NCI-H2107 treated with DMSO at 0.1 percent for 48 hours (cell line): ENCODE data around the gene HNRNPH1.
A peak's percentile ranks its signal among the peaks of the same experiment; 100 is the strongest.
"Not testable (repeated sequence)": the region's sequence is repeated elsewhere in the genome, so short reads cannot be mapped to it uniquely, and the experiment has no call there.

Experiments used
- DNase-seq: peaks from one replicate; lab custom pipeline; 2025; ENCODE audit not compliant: unreplicated experiment; lab: John Stamatoyannopoulos, UW

HNRNPH1 gene

GRCh38 chr5:179623003-179623905 is at the start of gene HNRNPH1:
Gene HNRNPH1, minus strand, starts transcription at chr5:179623671. Its CDS starts 538 bp downstream, at chr5:179623133.
- DNase-seq: peak; percentile 91

DNA sequence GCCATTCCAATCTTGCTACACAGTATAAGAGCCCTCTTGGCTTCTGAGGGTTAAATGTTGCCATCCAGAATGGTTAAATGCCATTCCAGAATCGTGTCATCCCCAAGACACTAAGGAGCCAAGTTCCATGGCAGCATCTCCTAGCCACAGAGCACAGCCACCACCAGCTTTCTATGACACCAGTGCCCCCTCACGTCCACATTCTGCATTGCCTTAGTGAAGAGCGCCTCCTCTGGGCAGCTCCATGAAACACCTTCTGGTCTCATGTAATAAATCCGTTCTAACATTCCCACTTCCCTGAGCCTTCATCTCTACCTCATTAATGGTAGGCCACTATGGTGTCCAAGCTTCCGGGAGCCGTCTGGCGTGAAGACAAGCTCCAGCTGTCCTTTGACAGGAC is 44.9 kb upstream of the HNRNPH1 start:
- no peak for DNase-seq

DNA sequence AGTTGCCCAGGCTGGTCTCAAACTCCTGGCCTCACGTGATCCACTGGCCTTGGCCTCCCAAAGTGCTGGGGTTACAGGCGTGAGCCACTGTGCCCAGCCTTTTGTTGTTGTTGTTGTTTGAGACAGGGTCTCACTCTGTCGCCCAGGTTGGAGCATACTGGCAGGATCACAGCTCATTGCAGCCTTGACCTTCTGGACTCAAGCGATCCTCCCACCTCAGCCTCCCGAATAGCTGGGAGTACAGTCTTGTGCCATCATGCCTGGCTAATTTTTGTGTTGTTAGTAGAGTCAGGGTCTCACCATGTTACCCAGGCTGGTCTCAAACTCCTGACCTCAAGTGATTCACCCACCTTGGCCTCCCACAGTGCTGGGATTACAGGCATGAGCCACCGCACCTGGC is 38.2 kb upstream of the HNRNPH1 start:
- DNase-seq: not testable (repeated sequence)

DNA sequence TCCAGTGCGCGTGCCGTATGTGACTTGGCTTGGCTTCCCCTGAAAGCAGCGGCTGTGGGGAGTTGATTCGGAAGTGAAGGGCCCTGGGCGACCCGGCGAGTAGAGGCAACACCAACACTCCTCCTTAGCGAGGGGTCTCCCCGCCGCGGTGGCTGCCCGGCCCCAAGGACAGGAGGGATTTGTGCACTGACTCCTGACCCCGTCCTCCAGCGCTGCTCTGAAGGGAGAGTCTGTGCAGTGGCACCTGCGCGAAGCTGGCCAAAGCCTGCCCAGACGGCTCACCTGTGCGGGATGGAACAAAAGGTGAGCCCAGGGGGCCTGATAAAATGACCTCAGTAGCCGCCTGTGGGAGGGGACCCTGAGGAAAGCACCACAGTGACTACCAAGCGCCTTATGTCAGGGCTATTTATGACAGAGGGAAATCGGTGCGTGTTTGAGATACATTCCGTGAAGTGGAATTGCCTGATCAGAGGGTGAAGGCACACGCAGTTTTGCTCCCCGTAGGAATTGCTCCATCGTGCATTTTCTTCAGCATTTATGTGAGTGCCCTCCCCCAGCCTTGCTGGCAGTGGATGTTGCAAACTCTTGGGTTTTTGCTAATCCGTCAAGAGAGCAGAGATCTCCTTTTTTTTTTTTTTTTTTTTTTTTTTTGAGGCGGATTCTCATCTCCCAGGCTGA is 34.8 kb upstream of the HNRNPH1 start:
- DNase-seq: not testable (repeated sequence)

DNA sequence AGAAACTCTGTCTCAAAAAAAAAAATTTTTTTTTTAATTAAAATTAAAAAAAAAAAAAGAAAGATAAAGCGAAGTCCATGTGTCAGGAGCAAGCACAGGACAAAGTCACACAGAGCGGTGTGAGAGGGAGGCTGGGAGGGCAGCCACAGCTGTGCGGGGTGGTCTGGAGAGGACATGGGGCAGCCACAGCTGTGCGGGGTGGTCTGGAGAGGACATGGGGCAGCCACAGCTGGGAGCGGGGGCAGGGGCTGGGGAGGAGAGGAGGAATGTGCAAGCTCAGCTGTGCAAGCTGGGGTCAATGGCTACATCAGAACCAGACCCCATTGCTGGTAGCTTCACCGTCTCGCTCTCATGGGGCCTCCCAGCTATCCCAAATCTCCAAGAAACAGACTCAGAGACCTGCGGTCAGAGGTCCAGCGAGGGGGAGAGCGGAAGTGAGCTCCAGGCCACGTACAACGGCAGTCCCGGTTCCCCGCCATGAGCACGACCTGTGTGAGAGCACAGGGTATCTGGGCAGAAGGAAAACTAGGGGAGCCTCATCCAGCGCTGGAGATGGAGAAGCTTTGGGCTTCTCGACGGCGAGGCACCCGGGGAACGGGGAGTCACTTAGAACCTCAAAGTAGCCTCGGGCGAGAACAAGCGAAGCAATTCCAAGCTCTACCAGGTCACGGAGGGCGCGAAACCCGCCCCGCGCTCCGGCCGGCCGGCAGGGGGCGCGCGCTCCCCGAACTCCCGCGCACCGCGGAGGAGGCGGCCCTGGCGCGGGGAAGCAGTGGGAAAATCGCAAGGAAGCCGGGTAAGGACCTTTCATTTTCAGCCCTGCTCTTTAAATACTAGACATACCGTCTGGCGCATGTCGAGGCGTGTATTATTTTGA is 34.1 kb upstream of the HNRNPH1 start:
- DNase-seq: not testable (repeated sequence)

- DNase-seq: not testable (repeated sequence)
These were observed 29.7 kb upstream of the HNRNPH1 start for GRCh38 chr5:179653135-179653534.

DNA sequence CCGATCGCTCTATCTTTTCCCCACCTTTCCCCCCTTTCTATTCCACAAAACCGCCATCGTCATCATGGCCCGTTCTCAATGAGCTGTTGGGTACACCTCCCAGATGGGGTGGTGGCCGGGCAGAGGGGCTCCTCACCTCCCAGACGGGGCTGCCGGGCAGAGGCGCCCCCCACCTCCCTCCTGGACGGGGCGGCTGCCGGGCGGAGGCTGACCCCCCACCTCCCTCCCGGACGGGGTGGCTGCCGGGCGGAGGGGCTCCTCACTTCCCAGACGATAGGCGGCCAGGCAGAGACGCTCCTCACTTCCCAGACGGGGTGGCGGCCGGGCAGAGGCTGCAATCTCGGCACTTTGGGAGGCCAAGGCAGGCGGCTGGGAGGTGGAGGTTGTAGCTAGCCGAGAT is 26.8 kb upstream of the HNRNPH1 start:
- not testable (repeated sequence) for DNase-seq

- DNase-seq: not testable (repeated sequence)
These were observed 25.8 kb upstream of the HNRNPH1 start for GRCh38 chr5:179649166-179649703.

GRCh38 chr5:179648410-179648809 is 24.9 kb upstream of the HNRNPH1 start:
- DNase-seq: no peak

GRCh38 chr5:179644766-179645165 is 21.3 kb upstream of the HNRNPH1 start:
- not testable (repeated sequence) for DNase-seq

GRCh38 chr5:179643141-179643920 is 19.9 kb upstream of the HNRNPH1 start:
- DNase-seq: not testable (repeated sequence)

DNA sequence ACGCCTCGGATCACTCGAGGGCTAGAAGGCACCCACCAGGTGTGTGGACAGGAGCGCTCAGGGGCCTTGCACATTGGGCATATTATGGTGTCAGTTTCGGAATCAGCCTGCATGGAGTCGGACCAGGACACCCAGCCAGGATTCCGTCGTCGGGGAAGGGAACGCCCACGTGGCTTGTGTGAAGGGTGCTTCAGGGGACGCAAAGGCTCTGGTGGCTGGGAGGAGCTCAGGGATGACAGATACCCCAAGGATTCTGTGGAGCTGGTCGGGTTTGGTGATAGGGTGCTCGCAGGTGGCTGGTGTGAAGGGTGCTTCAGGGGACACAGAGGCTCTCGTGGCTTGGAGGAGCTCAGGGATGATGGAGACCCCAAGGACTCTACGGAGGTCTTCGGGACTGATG is 19.2 kb upstream of the HNRNPH1 start:
- not testable (repeated sequence) for DNase-seq

GRCh38 chr5:179641745-179642144 is 18.3 kb upstream of the HNRNPH1 start:
- not testable (repeated sequence) for DNase-seq

DNA sequence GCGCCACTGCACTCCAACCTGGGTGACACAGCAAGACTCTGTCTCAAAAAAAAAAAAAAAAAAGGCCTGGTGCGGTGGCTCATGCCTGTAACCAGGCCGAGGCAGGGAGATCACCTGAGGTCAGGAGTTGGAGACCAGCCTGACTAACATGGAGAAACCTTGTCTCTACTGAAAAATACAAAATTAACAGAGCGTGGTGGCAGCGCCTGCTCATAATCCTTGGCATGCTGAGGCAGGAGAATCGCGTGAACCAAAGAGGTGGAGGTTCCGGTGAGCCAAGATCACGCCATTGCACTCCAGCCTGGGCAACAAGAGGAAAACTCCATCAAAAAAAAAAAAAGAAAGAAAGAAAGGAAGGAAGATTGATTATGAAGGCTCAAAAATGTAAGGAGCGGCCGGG is 15.8 kb upstream of the HNRNPH1 start:
- DNase-seq: not testable (repeated sequence)

DNA sequence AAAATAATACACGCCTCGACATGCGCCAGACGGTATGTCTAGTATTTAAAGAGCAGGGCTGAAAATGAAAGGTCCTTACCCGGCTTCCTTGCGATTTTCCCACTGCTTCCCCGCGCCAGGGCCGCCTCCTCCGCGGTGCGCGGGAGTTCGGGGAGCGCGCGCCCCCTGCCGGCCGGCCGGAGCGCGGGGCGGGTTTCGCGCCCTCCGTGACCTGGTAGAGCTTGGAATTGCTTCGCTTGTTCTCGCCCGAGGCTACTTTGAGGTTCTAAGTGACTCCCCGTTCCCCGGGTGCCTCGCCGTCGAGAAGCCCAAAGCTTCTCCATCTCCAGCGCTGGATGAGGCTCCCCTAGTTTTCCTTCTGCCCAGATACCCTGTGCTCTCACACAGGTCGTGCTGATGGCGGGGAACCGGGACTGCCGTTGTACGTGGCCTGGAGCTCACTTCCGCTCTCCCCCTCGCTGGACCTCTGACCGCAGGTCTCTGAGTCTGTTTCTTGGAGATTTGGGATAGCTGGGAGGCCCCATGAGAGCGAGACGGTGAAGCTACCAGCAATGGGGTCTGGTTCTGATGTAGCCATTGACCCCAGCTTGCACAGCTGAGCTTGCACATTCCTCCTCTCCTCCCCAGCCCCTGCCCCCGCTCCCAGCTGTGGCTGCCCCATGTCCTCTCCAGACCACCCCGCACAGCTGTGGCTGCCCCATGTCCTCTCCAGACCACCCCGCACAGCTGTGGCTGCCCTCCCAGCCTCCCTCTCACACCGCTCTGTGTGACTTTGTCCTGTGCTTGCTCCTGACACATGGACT is 11.1 kb upstream of the HNRNPH1 start:
- not testable (repeated sequence) for DNase-seq

DNA sequence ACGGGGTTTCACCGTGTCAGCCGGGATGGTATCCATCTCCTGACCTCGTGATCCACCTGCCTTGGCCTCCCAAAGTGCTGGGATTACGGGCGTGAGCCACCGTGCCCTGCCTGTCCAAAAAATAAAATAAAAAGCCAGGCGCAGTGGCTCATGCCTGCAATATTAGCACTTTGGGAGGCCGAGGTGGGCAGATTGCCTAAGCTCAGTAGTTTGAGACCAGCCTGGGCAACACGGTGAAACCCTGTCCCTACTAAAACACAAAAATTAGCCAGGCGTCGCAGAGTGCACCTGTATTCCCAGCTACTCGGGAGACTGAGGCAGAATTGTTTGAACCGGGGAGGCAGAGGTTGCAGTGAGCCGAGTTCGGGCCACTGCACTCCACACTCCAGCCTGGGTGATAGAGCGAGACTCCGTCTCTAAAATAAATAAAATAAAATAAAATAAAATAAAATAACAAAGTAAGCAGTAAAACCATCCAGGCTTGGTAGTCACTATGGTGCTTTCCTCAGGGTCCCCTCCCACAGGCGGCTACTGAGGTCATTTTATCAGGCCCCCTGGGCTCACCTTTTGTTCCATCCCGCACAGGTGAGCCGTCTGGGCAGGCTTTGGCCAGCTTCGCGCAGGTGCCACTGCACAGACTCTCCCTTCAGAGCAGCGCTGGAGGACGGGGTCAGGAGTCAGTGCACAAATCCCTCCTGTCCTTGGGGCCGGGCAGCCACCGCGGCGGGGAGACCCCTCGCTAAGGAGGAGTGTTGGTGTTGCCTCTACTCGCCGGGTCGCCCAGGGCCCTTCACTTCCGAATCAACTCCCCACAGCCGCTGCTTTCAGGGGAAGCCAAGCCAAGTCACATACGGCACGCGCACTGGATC is 10.3 kb upstream of the HNRNPH1 start:
- DNase-seq: not testable (repeated sequence)

DNA sequence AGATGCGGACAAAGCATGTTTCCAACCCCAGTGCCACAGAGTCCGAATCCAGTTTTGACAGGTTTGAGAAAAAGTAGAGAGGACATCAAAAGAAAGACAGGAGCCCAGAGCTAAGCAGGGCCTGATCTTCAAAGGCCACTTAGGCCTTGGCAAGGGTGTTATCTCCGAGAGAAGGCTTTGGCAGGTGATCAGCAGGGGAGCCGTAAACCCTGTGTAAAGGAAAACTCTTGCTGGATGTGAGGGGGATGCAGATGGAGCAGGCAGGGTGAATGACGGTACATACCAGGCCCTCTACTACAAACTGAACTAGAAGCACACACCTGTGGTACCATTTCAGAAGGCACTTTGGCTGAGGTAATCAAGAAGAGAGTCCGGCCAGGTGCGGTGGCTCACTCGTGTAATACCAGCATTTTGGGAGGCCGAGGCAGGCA is 1.4 kb upstream of the HNRNPH1 start:
- no peak for DNase-seq
